Cortex of kidney (tissue), 1 donor: ENCODE data around the gene C16orf95.
"Not testable (repeated sequence)": the region's sequence is repeated elsewhere in the genome, so short reads cannot be mapped to it uniquely, and the experiment has no call there.

Experiments used
- DNase-seq: peaks from one replicate; lab custom pipeline; 2025; lab: John Stamatoyannopoulos, UW

Gene C16orf95

GRCh38 chr16:87288753-87289362 is 28.3 kb downstream of the C16orf95 start:
- DNase-seq = no peak

GRCh38 chr16:87286839-87287626 is 30.2 kb downstream of the C16orf95 start:
- DNase-seq = no peak

- DNase-seq = no peak
These were observed 33.0 kb downstream of the C16orf95 start for GRCh38 chr16:87284183-87284582.

- no peak for DNase-seq
These were observed 38.0 kb downstream of the C16orf95 start for GRCh38 chr16:87279094-87279658.

GRCh38 chr16:87278191-87279093 is 38.8 kb downstream of the C16orf95 start:
- no peak for DNase-seq

- DNase-seq = no peak
These were observed 40.3 kb downstream of the C16orf95 start for GRCh38 chr16:87276924-87277323.

GRCh38 chr16:87276091-87276701 is 41.0 kb downstream of the C16orf95 start:
- DNase-seq = no peak

- DNase-seq = no peak
These were observed 42.4 kb downstream of the C16orf95 start for GRCh38 chr16:87274794-87275193.

GRCh38 chr16:87273471-87274030 is 43.6 kb downstream of the C16orf95 start:
- no peak for DNase-seq

GRCh38 chr16:87271256-87271655 is 45.9 kb downstream of the C16orf95 start:
- no peak for DNase-seq

- no peak for DNase-seq
These were observed 49.6 kb downstream of the C16orf95 start for GRCh38 chr16:87267566-87267965.

- DNase-seq = no peak
These were observed 50.3 kb downstream of the C16orf95 start for GRCh38 chr16:87266846-87267245.

- DNase-seq = no peak
These were observed 51.9 kb downstream of the C16orf95 start for GRCh38 chr16:87265261-87265660.

GRCh38 chr16:87264634-87265033 is 52.6 kb downstream of the C16orf95 start:
- DNase-seq = no peak

GRCh38 chr16:87263418-87264052 is 53.7 kb downstream of the C16orf95 start:
- DNase-seq = no peak

GRCh38 chr16:87259431-87259830 is 57.8 kb downstream of the C16orf95 start:
- no peak for DNase-seq

- DNase-seq = not testable (repeated sequence)
These were observed 58.5 kb downstream of the C16orf95 start for GRCh38 chr16:87258653-87259052.

- no peak for DNase-seq
These were observed 61.3 kb downstream of the C16orf95 start for GRCh38 chr16:87255866-87256265.

- DNase-seq = no peak
These were observed 62.5 kb downstream of the C16orf95 start for GRCh38 chr16:87254734-87255133.

- DNase-seq = no peak
These were observed 62.9 kb downstream of the C16orf95 start for GRCh38 chr16:87254296-87254695.

- no peak for DNase-seq
These were observed 63.7 kb downstream of the C16orf95 start for GRCh38 chr16:87253536-87253935.
